ENCODE measurements around the gene ADD2. TPM values are rescaled to one million over a fixed set of nuclear protein-coding genes. Genes with fewer than 3 reads are reported as not detected.

ADD2 gene
- total RNA-seq, 1 experiment from 2014 or later = 4.4 TPM

DNA sequence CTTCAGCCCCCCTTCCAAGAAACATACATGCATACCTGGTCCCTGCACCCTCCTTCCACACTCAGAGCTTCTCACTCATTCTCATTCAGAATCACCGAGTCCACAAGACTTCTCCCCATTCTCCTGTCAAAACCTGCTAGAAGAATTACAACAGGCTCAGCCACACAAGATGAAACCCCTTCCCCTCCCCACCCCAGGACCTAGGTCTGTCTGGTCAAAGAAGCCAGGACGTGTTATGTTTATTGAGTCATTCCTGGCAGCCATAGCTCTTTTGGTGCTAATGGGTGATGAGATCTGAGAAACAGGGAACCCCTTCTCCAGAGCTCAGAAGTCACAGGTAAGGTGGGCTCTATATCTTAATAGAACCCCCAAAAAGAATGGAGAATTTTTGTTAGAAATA, 1.4 kb upstream of the ADD2 start:
- ATAC-seq (no peak), DNase-seq (no peak)
- Histone ChIP-seq H3K9me3 (ENCODE audit: low read length) (no peaks in the 10 kb centered on the region), H3K9me2 (replicated peaks; ENCODE audit: low read length) (no peaks in the 10 kb centered on the region), H3K79me2 (ENCODE audit: low read length) (no peaks in the 10 kb centered on the region), H3F3A (ENCODE audit: low read length, unreplicated experiment) (no peaks in the 10 kb centered on the region), H3K27me3 (ENCODE audit: low read length) (peaks cover 89% of the 10 kb centered on the region), H3K36me3 (ENCODE audit: low read depth, low read length) (no peaks in the 10 kb centered on the region), H3K27ac (ENCODE audit: low read length) (no peak overlapping the region), H3K4me2 (ENCODE audit: low read length) (no peak overlapping the region), H3K4me1 (ENCODE audit: insufficient read depth, low read length) (no peaks in the 10 kb centered on the region), H2AFZ (ENCODE audit: low read length) (no peak overlapping the region), H3K9ac (ENCODE audit: low read length) (no peak overlapping the region), H3K4me3 (ENCODE audit: low read length) (no peak overlapping the region), H4K20me1 (ENCODE audit: low read length) (no peaks in the 10 kb centered on the region)
- no TSS peak for BruUV-seq (replicated peaks)
- ChIA-PET POLR2A (ENCODE audit: unreplicated experiment) (no interaction called here), CTCF (no interaction called here)
- TF ChIP-seq EZH2 (IDR thresholded peaks at IDR 0.05; ENCODE audit: low read length, unreplicated experiment) (no peak), EZH2phosphoT487 (IDR thresholded peaks at IDR 0.05; ENCODE audit: borderline replicate concordance, low read length) (no peak)
- TF ChIP-seq, protein P1, sequence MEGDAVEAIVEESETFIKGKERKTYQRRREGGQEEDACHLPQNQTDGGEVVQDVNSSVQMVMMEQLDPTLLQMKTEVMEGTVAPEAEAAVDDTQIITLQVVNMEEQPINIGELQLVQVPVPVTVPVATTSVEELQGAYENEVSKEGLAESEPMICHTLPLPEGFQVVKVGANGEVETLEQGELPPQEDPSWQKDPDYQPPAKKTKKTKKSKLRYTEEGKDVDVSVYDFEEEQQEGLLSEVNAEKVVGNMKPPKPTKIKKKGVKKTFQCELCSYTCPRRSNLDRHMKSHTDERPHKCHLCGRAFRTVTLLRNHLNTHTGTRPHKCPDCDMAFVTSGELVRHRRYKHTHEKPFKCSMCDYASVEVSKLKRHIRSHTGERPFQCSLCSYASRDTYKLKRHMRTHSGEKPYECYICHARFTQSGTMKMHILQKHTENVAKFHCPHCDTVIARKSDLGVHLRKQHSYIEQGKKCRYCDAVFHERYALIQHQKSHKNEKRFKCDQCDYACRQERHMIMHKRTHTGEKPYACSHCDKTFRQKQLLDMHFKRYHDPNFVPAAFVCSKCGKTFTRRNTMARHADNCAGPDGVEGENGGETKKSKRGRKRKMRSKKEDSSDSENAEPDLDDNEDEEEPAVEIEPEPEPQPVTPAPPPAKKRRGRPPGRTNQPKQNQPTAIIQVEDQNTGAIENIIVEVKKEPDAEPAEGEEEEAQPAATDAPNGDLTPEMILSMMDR (conservative IDR thresholded peaks at IDR 0.05; ENCODE audit: low read depth, low read length) = no peak
- intact Hi-C loops (cut with micrococcal nuclease) = no loop called here

DNA sequence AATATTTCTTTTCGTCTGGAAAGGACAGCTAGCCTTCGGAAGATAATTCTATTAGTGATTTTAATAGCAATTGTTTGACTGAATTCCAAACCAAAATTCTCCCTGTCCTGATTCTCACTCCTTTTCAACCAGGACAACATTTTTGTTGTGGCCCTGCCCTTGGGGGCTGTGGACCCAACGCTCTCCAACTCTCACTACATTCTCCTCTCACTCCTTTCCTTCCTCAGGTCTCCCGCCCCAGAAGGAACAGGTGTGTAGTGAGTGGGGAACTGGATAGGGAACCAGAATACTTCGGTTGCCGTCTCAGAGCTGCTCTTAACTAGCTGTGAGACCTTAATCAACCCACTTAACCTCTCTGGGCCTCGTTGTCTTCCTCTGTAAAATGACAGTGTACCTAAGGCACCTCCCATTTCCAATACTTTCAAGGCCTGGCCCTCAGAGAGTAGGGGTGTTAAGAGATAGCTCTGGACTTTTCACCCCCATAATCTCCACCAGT, 638 bp upstream of the ADD2 start:
- Histone ChIP-seq H3F3A (ENCODE audit: low read length, unreplicated experiment) (no peaks in the 10 kb centered on the region), H3K4me2 (ENCODE audit: low read length) (no peak overlapping the region), H3K4me3 (ENCODE audit: low read length) (no peak overlapping the region), H3K27ac (ENCODE audit: low read length) (no peak overlapping the region), H4K20me1 (ENCODE audit: low read length) (no peaks in the 10 kb centered on the region), H3K9ac (ENCODE audit: low read length) (no peak overlapping the region), H3K27me3 (ENCODE audit: low read length) (peaks cover 86% of the 10 kb centered on the region), H3K9me3 (ENCODE audit: low read length) (no peaks in the 10 kb centered on the region), H3K9me2 (replicated peaks; ENCODE audit: low read length) (no peaks in the 10 kb centered on the region), H3K4me1 (ENCODE audit: insufficient read depth, low read length) (no peaks in the 10 kb centered on the region), H3K79me2 (ENCODE audit: low read length) (no peaks in the 10 kb centered on the region), H3K36me3 (ENCODE audit: low read depth, low read length) (no peaks in the 10 kb centered on the region), H2AFZ (ENCODE audit: low read length) (no peak overlapping the region)
- DNase-seq (no peak), ATAC-seq (no peak)
- no TSS peak for BruUV-seq (replicated peaks)
- no peak for TF ChIP-seq EZH2phosphoT487 (IDR thresholded peaks at IDR 0.05; ENCODE audit: borderline replicate concordance, low read length)
- no peak for TF ChIP-seq EZH2 (IDR thresholded peaks at IDR 0.05; ENCODE audit: low read length, unreplicated experiment)
- TF ChIP-seq, protein P1 (conservative IDR thresholded peaks at IDR 0.05; ENCODE audit: low read depth, low read length) = no peak
- intact Hi-C loops (cut with micrococcal nuclease) = no loop called here
- ChIA-PET CTCF (interaction anchor here (0.7 to 0.8 kb wide), 2 partner anchors 114 to 298 kb away, joined by 3 read pairs; no protein-coding TSS in a partner anchor), POLR2A (ENCODE audit: unreplicated experiment) (no interaction called here)

DNA sequence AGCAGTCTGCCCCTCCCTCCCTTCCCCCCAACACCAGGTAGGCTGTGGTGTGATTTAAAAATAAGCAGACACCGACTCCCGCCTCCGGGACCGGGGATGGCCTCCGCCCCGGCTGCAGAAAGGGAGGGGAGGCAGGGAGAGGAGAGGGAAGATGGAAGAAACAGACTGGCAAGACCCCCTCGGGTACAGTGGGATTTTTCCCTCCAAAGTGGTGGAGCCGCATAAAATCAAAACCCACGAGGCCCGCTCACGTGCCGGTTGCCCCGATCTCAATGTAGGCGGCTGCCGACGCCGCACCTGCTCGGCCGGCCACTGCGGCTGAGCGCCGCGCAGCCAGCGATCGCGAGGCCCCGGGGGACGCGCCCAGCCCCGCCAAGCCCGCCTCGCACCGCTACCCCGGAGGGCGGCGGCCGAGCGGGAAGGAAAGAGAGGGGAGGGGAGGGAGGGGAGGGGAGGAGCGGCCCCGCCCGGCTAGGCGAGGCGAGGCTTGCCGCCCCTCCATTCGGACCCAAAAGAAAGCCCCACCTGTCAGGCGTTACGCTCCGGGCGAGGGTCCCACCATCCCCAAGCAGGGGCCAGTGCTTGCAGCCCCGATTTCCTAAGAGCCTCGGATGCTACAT, 811 bp downstream of the ADD2 start:
- no peaks in the 10 kb centered on the region for H3K4me1 ChIP-seq (ENCODE audit: insufficient read depth, low read length)
- no peaks in the 10 kb centered on the region for H3K9me2 ChIP-seq (replicated peaks; ENCODE audit: low read length)
- no peaks in the 10 kb centered on the region for H3K79me2 ChIP-seq (ENCODE audit: low read length)
- TF ChIP-seq, protein P1 (conservative IDR thresholded peaks at IDR 0.05; ENCODE audit: low read depth, low read length) = no peak
- TF ChIP-seq EZH2phosphoT487 (IDR thresholded peaks at IDR 0.05; ENCODE audit: borderline replicate concordance, low read length) = peak; percentile 31; the same call in 1 of the 2 replicates
- peak overlapping the region; percentile 56 for H3K4me3 ChIP-seq (ENCODE audit: low read length)
- ATAC-seq = peak; percentile 35
- no peaks in the 10 kb centered on the region for H4K20me1 ChIP-seq (ENCODE audit: low read length)
- H3K27ac ChIP-seq (ENCODE audit: low read length) = no peak overlapping the region
- ChIA-PET POLR2A (ENCODE audit: unreplicated experiment) (interaction anchor here (0.6 kb wide), 1 partner anchor 489 kb away, joined by 4 read pairs; no protein-coding TSS in a partner anchor), CTCF (no interaction called here)
- H3K27me3 ChIP-seq (ENCODE audit: low read length) = peaks cover 81% of the 10 kb centered on the region
- H3K36me3 ChIP-seq (ENCODE audit: low read depth, low read length) = no peaks in the 10 kb centered on the region
- H3K9ac ChIP-seq (ENCODE audit: low read length) = no peak overlapping the region
- no TSS peak for BruUV-seq (replicated peaks)
- peak overlapping the region; percentile 71 for H3K4me2 ChIP-seq (ENCODE audit: low read length)
- intact Hi-C loops (cut with micrococcal nuclease) = no loop called here
- no peaks in the 10 kb centered on the region for H3F3A ChIP-seq (ENCODE audit: low read length, unreplicated experiment)
- no peaks in the 10 kb centered on the region for H3K9me3 ChIP-seq (ENCODE audit: low read length)
- no peak for DNase-seq
- peak overlapping the region; percentile 59 for H2AFZ ChIP-seq (ENCODE audit: low read length)

Data from PC-3 (cell line).